HepG2 (cell line): ENCODE data around the gene OR1F1. TPM values are rescaled to one million over a fixed set of nuclear protein-coding genes. Genes with fewer than 3 reads are reported as not detected.
A peak's percentile ranks its signal among the peaks of the same experiment; 100 is the strongest.

Source experiments
- BRD4 ChIP-seq: sonication (generic); formaldehyde crosslinking; IDR thresholded peaks from 2 replicates; pipeline ENCODE4 v1.4.0; 2020; ENCODE audit warnings: missing genetic modification reagents
- ETV6 ChIP-seq: sonication (generic); formaldehyde crosslinking; conservative IDR thresholded peaks from 2 replicates; pipeline ENCODE4 v1.4.0; 2020; ENCODE audit warnings: missing genetic modification reagents
- FOSL1 ChIP-seq: sonication (generic); formaldehyde crosslinking; IDR thresholded peaks from 2 replicates; pipeline ENCODE4 v1.9.0; 2021; ENCODE audit warnings: missing genetic modification reagents, borderline replicate concordance
- FOXM1 ChIP-seq: sonication (generic); formaldehyde crosslinking; IDR thresholded peaks from 2 replicates; pipeline ENCODE4 v1.5.0; 2020; ENCODE audit warnings: missing genetic modification reagents
- MXD4 ChIP-seq: IDR thresholded peaks from 2 replicates; pipeline ENCODE4 v1.6.1; 2016; ENCODE audit warnings: mild to moderate bottlenecking, missing biosample characterization, missing genetic modification reagents
- NFE2 ChIP-seq: sonication (generic); formaldehyde crosslinking; IDR thresholded peaks from 2 replicates; pipeline ENCODE4 v1.4.0; 2020; ENCODE audit warnings: missing genetic modification reagents
- NKX3-1 ChIP-seq: sonication (generic); formaldehyde crosslinking; IDR thresholded peaks from 2 replicates; pipeline ENCODE4 v1.5.0; 2020; ENCODE audit warnings: missing genetic modification reagents
- PRPF4 ChIP-seq: fragments of 200-400 bp; formaldehyde crosslinking; IDR thresholded peaks from 2 replicates; pipeline ENCODE4 v1.6.1; 2016; ENCODE audit warnings: low read length, low read depth; ENCODE audit not compliant: poor library complexity, severe bottlenecking
- RBAK ChIP-seq: sonication (generic); formaldehyde crosslinking; IDR thresholded peaks from 2 replicates; pipeline ENCODE4 v1.5.1; 2020; ENCODE audit warnings: mild to moderate bottlenecking, missing genetic modification reagents
- RBFOX2 ChIP-seq: fragments of 200-400 bp; formaldehyde crosslinking; IDR thresholded peaks from 2 replicates; pipeline ENCODE4 v1.6.1; 2017; ENCODE audit warnings: low read depth, mild to moderate bottlenecking, low read length
- RBM22 ChIP-seq: fragments of 200-400 bp; formaldehyde crosslinking; optimal IDR thresholded peaks from 2 replicates; pipeline ENCODE3; 2017; ENCODE audit warnings: mild to moderate bottlenecking, low read length, moderate library complexity
- REPIN1 ChIP-seq: sonication (generic); formaldehyde crosslinking; IDR thresholded peaks from 2 replicates; pipeline ENCODE4 v1.8.0; 2022; ENCODE audit warnings: missing genetic modification reagents, low read depth, mild to moderate bottlenecking, borderline replicate concordance
- SMAD9 ChIP-seq: sonication (generic); formaldehyde crosslinking; IDR thresholded peaks from 2 replicates; pipeline ENCODE4 v1.5.1; 2020; ENCODE audit warnings: mild to moderate bottlenecking, missing genetic modification reagents
- ZFAT ChIP-seq: sonication (generic); formaldehyde crosslinking; conservative IDR thresholded peaks from 2 replicates; pipeline ENCODE4 v1.8.1; 2023; ENCODE audit warnings: missing genetic modification reagents, inconsistent platforms
- ZMYM2 ChIP-seq: sonication (generic); formaldehyde crosslinking; IDR thresholded peaks from 2 replicates; pipeline ENCODE4 v1.8.0; 2022; ENCODE audit warnings: mild to moderate bottlenecking, missing genetic modification reagents
- ZNF180 ChIP-seq: sonication (generic); formaldehyde crosslinking; IDR thresholded peaks from 2 replicates; pipeline ENCODE4 v1.4.0; 2020; ENCODE audit warnings: low read depth, missing genetic modification reagents, borderline replicate concordance
- ZNF430 ChIP-seq: sonication (generic); formaldehyde crosslinking; IDR thresholded peaks from 2 replicates; pipeline ENCODE4 v1.9.0; 2021; ENCODE audit warnings: mild to moderate bottlenecking, missing genetic modification reagents
- ZNF557 ChIP-seq: sonication (generic); formaldehyde crosslinking; IDR thresholded peaks from 2 replicates; pipeline ENCODE4 v1.4.0; 2020; ENCODE audit warnings: missing genetic modification reagents
- ZNF607 ChIP-seq: sonication (generic); formaldehyde crosslinking; IDR thresholded peaks from 2 replicates; pipeline ENCODE4 v1.5.1; 2020; ENCODE audit warnings: missing genetic modification reagents, mild to moderate bottlenecking, borderline replicate concordance
- polyA plus RNA-seq, 8 experiments: library from polyadenylated mRNA; depleted of rRNA in 3 of 8; stranded (reverse) in 7 of 8; unstranded in 1 of 8; fragments of >200 nt; fragmentation: Illumina TruSeq in 4 of 8; extraction: Trizol in 4 of 8; gene quantifications; 2 replicates each; pipeline versions ENCODE4 v1.2.1 to v1.2.3, GENCODE V29; 2011 to 2016; ENCODE audit warnings: low read depth in 4 of 8, missing spikeins in 1 of 8, mixed read lengths in 1 of 8; ENCODE audit not compliant: insufficient read depth in 1 of 8
- total RNA-seq, 5 experiments: library from RNA; depleted of rRNA; stranded (reverse); fragments of >200 nt; fragmentation: Illumina TruSeq; extraction: Trizol; gene quantifications; 2 replicates each; pipeline ENCODE4 v1.2.3, GENCODE V29; 2016; ENCODE audit warnings: low read depth in 1 of 5
- TF ChIP-seq, protein P1 (sequence below): sonication (generic); formaldehyde crosslinking; IDR thresholded peaks from 2 replicates; pipeline ENCODE4 v1.8.1; 2023; ENCODE audit warnings: mild to moderate bottlenecking, missing genetic modification reagents
- TF ChIP-seq, protein P2 (sequence below): sonication (generic); formaldehyde crosslinking; IDR thresholded peaks from 2 replicates; pipeline ENCODE4 v1.4.0; 2020; ENCODE audit warnings: missing genetic modification reagents, low read depth, mild to moderate bottlenecking, borderline replicate concordance
- TF ChIP-seq, protein P3 (sequence below): IDR thresholded peaks from 2 replicates; pipeline ENCODE4 v1.6.1; 2016; ENCODE audit warnings: missing compliant biosample characterization, missing genetic modification reagents, borderline replicate concordance
- TF ChIP-seq, protein P4 (sequence below): sonication (generic); formaldehyde crosslinking; IDR thresholded peaks from 2 replicates; pipeline ENCODE4 v1.5.0; 2020; ENCODE audit warnings: missing genetic modification reagents
- TF ChIP-seq, protein P5 (sequence below): sonication (generic); formaldehyde crosslinking; IDR thresholded peaks from 2 replicates; pipeline ENCODE4 v1.4.0; 2020; ENCODE audit warnings: missing genetic modification reagents

OR1F1 gene
- total and polyA plus RNA-seq, 2 of the 13 experiments (the other 11 are each of a cell fraction or from before 2014, with no cell fraction given), result 0.90 TPM; not detected in 1

DNA sequence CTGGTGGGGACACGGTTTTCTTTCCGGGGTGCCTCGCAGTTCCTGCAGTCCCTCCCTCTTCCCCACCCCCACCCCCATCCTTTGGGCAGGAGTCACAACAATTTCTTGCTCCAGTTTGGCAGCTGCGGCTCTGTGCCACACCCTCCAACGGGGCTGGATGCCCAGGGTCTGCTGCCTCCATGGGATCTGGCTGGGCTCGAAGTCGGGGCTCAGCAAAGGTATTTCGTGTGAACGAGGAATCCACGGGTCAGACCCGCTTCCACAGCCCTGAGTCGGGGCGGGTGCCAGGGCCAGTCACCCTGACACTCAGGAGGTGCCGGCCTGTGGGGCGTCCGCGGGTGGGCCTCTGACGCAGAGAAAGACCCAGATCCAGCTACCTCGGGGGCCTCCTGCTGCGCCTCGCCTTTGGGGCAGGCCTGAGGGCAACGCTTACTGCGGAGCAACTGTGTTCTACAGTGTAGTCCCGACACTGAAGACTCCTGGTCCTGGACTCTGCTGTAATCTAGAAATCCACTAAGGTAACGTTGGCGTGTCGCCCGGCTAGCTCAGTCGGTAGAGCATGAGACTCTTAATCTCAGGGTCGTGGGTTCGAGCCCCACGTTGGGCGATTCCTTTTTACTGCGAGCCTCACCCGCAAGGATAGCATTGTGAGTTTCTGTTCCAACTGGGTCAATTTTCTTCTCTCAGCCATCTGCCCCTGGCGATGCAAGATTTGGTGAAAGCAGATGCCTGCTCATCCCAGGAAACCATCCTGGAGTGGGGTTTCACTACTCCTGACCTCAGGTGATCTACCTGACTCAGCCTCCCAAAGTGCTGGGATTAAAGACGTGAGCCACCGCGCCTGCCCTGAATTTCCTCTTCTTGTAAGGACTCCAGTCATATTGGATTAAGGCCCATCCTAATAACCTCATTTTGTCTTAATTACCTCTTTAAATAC is 12.6 kb upstream of the OR1F1 start (continued):
- TF ChIP-seq, protein P1, sequence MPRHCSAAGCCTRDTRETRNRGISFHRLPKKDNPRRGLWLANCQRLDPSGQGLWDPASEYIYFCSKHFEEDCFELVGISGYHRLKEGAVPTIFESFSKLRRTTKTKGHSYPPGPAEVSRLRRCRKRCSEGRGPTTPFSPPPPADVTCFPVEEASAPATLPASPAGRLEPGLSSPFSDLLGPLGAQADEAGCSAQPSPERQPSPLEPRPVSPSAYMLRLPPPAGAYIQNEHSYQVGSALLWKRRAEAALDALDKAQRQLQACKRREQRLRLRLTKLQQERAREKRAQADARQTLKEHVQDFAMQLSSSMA, result no peak
- TF ChIP-seq, protein P2, sequence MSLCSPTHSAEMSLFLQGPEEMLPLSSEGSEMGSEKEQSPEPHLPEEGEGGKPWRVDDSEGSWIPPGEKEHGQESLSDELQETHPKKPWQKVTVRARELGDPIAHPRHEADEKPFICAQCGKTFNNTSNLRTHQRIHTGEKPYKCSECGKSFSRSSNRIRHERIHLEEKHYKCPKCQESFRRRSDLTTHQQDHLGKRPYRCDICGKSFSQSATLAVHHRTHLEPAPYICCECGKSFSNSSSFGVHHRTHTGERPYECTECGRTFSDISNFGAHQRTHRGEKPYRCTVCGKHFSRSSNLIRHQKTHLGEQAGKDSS (CRISPR knock-in tag), result peak; percentile 40; the same call in 1 of the 2 replicates
- TF ChIP-seq BRD4 (CRISPR knock-in tag) (no peak), RBFOX2 (no peak), RBM22 (peak; percentile 79), ZNF607 (CRISPR knock-in tag) (no peak; the same call in 1 of the 2 replicates), MXD4 (CRISPR knock-in tag) (no peak), NFE2 (CRISPR knock-in tag) (no peak), SMAD9 (CRISPR knock-in tag) (no peak), RBAK (CRISPR knock-in tag) (no peak), NKX3-1 (CRISPR knock-in tag) (peak; percentile 78), FOXM1 (CRISPR knock-in tag) (no peak), FOSL1 (peak; percentile 40; the same call in 1 of the 2 replicates), ZMYM2 (CRISPR knock-in tag) (peak; percentile 79; the same call in 1 of the 2 replicates), ZNF557 (CRISPR knock-in tag) (peak; percentile 84), ZNF430 (no peak), ETV6 (no peak), ZNF180 (CRISPR knock-in tag) (0 out of 2 replicates have a peak, but pooled peaks have one; percentile 51), REPIN1 (CRISPR knock-in tag) (no peak), ZFAT (CRISPR knock-in tag) (no peak), PRPF4 (no peak)
- TF ChIP-seq, protein P3, sequence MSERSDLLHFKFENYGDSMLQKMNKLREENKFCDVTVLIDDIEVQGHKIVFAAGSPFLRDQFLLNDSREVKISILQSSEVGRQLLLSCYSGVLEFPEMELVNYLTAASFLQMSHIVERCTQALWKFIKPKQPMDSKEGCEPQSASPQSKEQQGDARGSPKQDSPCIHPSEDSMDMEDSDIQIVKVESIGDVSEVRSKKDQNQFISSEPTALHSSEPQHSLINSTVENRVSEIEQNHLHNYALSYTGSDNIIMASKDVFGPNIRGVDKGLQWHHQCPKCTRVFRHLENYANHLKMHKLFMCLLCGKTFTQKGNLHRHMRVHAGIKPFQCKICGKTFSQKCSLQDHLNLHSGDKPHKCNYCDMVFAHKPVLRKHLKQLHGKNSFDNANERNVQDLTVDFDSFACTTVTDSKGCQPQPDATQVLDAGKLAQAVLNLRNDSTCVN, result no peak
- TF ChIP-seq, protein P4, sequence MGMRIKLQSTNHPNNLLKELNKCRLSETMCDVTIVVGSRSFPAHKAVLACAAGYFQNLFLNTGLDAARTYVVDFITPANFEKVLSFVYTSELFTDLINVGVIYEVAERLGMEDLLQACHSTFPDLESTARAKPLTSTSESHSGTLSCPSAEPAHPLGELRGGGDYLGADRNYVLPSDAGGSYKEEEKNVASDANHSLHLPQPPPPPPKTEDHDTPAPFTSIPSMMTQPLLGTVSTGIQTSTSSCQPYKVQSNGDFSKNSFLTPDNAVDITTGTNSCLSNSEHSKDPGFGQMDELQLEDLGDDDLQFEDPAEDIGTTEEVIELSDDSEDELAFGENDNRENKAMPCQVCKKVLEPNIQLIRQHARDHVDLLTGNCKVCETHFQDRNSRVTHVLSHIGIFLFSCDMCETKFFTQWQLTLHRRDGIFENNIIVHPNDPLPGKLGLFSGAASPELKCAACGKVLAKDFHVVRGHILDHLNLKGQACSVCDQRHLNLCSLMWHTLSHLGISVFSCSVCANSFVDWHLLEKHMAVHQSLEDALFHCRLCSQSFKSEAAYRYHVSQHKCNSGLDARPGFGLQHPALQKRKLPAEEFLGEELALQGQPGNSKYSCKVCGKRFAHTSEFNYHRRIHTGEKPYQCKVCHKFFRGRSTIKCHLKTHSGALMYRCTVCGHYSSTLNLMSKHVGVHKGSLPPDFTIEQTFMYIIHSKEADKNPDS (CRISPR knock-in tag), result no peak
- TF ChIP-seq, protein P5, sequence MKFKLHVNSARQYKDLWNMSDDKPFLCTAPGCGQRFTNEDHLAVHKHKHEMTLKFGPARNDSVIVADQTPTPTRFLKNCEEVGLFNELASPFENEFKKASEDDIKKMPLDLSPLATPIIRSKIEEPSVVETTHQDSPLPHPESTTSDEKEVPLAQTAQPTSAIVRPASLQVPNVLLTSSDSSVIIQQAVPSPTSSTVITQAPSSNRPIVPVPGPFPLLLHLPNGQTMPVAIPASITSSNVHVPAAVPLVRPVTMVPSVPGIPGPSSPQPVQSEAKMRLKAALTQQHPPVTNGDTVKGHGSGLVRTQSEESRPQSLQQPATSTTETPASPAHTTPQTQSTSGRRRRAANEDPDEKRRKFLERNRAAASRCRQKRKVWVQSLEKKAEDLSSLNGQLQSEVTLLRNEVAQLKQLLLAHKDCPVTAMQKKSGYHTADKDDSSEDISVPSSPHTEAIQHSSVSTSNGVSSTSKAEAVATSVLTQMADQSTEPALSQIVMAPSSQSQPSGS (CRISPR knock-in tag), result 0 out of 2 replicates have a peak, but pooled peaks have one; percentile 30
